Anterior cingulate cortex (tissue), 58 donors: ENCODE results near the gene DAP3.
A peak's percentile ranks its signal among the peaks of the same experiment; 100 is the strongest.
"Not testable (repeated sequence)": the region's sequence is repeated elsewhere in the genome, so short reads cannot be mapped to it uniquely, and the experiment has no call there.

Experiments used
- DNase-seq, 58 donors: peaks; one replicate each; lab custom pipeline; 2025; lab: John Stamatoyannopoulos, UW

DAP3 gene

GRCh38 chr1:155715056-155715455 is 26.2 kb downstream of the DAP3 start:
- not testable (repeated sequence) for DNase-seq

- no peak for DNase-seq
Observed at GRCh38 chr1:155715777-155716176, 26.9 kb downstream of the DAP3 start.

- DNase-seq, result no peak
Observed at GRCh38 chr1:155717041-155717440, 28.1 kb downstream of the DAP3 start.

- DNase-seq, result peak in 17 of 58 donors; percentile 2 to 47 (median 9)
Observed at GRCh38 chr1:155718524-155719115, 29.7 kb downstream of the DAP3 start.

- DNase-seq, result no peak
Observed at GRCh38 chr1:155719703-155720102, 30.8 kb downstream of the DAP3 start.

- DNase-seq, result no peak
Observed at GRCh38 chr1:155725142-155725541, 36.3 kb downstream of the DAP3 start.

- peak in 41 of 58 donors; percentile 0 to 74 (median 36) for DNase-seq
Observed at GRCh38 chr1:155729031-155729898, 40.4 kb downstream of the DAP3 start.

GRCh38 chr1:155740995-155741394 is 52.1 kb downstream of the DAP3 start:
- DNase-seq, result no peak

- no peak for DNase-seq
Observed at GRCh38 chr1:155741908-155742307, 53.0 kb downstream of the DAP3 start.

GRCh38 chr1:155744711-155745283 is 55.9 kb downstream of the DAP3 start:
- DNase-seq, result no peak

- peak; percentile 33 to 96 (median 91) for DNase-seq
Observed at GRCh38 chr1:155745284-155746228, 56.7 kb downstream of the DAP3 start.

GRCh38 chr1:155747586-155747985 is 58.7 kb downstream of the DAP3 start:
- not testable (repeated sequence) for DNase-seq

GRCh38 chr1:155748141-155748540 is 59.2 kb downstream of the DAP3 start:
- DNase-seq, result not testable (repeated sequence)

GRCh38 chr1:155759017-155759416 is 70.1 kb downstream of the DAP3 start:
- not testable (repeated sequence) for DNase-seq

- DNase-seq, result no peak
Observed at GRCh38 chr1:155759966-155760630, 71.2 kb downstream of the DAP3 start.

- DNase-seq, result no peak
Observed at GRCh38 chr1:155760751-155761475, 72.0 kb downstream of the DAP3 start.

- DNase-seq, result no peak
Observed at GRCh38 chr1:155761736-155762405, 73.0 kb downstream of the DAP3 start.

GRCh38 chr1:155763090-155763815 is 74.4 kb downstream of the DAP3 start:
- peak in 21 of 58 donors; percentile 0 to 45 (median 7) for DNase-seq
